GM12872 (cell line): Measurements from ENCODE around the gene EP400.

Experiments used
- TF ChIP-seq, protein P1 (sequence below): IDR thresholded peaks from 3 replicates; pipeline ENCODE4 v1.5.1; 2011; ENCODE audit warnings: low read depth, mild to moderate bottlenecking, low read length, moderate library complexity; ENCODE audit not compliant: insufficient read depth

EP400 gene

GRCh38 chr12:132027636-132028035 is 77.9 kb downstream of the EP400 start:
- TF ChIP-seq, protein P1, sequence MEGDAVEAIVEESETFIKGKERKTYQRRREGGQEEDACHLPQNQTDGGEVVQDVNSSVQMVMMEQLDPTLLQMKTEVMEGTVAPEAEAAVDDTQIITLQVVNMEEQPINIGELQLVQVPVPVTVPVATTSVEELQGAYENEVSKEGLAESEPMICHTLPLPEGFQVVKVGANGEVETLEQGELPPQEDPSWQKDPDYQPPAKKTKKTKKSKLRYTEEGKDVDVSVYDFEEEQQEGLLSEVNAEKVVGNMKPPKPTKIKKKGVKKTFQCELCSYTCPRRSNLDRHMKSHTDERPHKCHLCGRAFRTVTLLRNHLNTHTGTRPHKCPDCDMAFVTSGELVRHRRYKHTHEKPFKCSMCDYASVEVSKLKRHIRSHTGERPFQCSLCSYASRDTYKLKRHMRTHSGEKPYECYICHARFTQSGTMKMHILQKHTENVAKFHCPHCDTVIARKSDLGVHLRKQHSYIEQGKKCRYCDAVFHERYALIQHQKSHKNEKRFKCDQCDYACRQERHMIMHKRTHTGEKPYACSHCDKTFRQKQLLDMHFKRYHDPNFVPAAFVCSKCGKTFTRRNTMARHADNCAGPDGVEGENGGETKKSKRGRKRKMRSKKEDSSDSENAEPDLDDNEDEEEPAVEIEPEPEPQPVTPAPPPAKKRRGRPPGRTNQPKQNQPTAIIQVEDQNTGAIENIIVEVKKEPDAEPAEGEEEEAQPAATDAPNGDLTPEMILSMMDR, result no peak

DNA sequence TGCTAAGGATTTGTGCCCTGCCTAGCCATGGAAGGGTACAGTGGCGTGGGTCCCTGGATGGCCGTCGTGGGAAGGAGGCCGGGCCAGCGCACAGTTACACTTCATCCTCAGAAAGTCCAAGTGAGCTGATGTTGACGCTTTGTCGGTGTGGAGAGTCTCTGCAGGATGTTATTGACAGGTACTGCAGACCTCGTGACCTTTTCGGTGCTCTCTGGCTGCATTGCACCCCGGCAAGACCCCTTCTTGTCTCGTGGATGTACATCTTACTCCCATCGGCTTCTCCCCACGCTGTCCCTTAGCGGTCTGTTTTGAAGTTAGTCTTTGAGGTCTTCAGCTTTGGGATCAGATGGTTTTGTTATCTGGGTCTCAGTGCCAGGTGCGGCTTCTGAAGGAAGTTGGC is 78.4 kb downstream of the EP400 start:
- TF ChIP-seq, protein P1, result no peak

DNA sequence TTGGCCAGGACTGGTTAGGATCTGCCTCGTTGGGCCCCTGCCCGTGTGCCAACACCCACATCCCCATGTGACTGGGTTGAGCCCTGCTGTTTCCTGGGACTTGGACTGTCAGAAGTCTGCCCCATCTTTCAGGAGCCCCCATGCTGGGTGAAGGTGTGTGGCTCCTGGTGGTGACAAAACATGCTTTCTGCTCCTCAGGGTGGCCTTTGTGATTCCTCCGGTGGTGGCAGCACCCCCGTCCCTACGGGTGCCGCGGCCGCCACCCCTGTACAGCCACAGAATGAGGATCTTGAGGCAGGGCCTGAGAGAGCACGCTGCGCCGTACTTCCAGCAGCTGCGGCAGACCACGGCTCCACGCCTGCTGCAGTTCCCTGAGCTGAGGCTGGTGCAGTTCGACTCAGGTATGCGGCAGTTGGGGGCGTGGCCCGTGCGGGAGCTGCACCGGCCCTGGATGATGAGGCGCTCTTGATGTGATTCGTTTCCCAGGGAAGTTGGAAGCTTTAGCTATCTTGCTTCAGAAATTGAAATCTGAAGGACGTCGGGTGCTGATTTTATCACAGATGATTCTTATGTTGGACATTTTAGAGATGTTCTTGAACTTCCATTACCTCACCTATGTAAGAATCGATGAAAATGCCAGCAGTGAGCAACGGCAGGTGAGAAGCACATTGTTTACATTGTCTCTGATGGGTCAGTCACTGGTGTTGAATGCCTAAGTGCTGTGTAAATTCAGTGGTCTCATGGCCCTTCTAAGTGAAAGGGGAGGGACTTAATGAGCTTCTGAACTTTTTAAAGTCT is 80.0 kb downstream of the EP400 start:
- TF ChIP-seq, protein P1, result no peak

DNA sequence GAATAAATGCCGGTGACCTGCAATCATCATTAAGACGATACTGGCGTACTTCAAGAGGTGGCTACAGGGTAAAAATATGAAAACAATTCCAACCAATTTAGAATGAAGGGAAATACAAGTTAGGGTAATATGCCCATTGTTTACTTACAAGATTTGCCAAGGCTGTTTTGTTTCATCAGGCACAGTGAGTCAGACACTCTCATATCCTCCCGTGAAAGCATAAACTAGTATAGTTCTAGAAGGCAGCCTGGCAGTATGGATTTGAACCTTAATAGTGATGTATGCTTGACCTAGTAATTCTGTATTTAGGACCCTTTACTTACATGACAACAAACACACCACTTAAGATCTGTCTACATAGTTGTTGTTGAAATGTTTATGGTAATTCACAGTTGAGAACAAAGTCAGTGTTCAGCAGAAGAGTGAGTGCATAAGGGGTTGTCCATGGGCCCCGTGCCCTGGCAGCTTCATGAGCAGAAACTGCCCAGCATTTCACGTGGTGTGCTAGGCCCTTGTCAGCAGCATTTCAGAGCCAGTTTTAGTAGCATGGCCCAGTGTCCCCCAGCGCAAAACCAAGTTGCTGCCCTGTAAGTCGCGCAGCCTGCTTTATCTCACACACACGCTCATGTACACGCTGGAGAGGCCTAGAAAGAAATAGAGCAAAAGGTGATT is 80.8 kb downstream of the EP400 start:
- TF ChIP-seq, protein P1, result no peak

DNA sequence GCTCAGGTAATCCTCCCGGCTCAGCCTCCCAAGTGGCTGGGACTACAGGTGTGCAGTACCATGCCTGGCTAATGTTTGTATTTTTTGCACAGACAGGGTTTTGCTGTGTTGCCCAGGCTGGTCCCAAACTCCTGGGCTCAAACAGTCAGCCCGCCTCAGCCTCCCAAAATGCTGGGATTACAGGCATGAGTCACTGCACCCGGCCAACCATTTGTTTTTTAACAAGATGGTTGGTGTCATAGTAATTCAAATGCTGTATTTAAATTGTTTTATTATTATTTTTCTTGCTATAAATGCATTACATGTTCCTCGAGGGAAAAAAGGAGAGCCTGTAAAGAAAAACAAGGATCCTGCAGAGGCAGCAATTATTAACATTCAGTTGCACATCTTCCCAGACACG is 83.9 kb downstream of the EP400 start:
- TF ChIP-seq, protein P1, result no peak

- TF ChIP-seq, protein P1, result no peak
Observed at GRCh38 chr12:132036063-132036683, 86.4 kb downstream of the EP400 start.

DNA sequence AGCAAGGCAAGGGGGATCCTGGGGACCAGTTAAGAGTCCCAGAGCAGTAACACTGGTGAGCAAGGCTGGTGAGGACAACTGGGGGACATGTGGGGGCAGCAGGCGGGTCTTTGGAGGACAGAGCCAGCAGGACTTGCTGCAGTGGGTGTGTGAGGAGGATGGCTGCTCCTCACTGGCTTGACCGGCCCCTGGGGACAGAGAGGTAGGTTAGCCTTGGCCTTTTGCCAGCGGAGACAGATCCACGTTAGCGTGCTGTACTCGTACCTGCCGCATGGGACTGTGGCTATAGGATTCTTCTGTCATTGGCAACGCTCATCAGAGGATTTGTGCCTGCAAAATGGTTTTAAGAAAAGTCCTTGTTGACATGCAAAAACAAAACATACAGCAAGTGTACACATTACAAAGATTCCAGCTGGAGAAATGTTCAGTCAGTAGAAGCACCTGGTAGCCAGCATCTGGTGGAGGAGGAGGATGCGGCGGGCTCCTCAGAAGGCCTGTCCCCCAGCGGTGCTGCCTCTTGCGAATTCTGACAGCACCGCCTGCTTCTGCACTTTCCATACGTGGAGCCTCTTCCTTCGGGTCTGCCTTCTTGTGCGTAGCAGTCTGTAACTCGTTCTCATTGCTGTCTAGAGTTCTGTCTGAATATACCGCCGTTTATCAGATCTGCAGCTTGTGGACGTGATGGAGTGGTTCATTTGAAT is 91.3 kb downstream of the EP400 start:
- TF ChIP-seq, protein P1, result no peak
